ENCODE data around the gene SRF.

- TF ChIP-seq POLR2A (IDR thresholded peaks at IDR 0.05), result no peak
- TF ChIP-seq CTCF (IDR thresholded peaks at IDR 0.05), result no peak
Observed at GRCh38 chr6:43203029-43203717, 32.1 kb downstream of the SRF start.
